ENCODE data around the gene FNDC3A. TPM values are rescaled to one million over a fixed set of nuclear protein-coding genes. Genes with fewer than 3 reads are reported as not detected.

The FNDC3A gene
- total RNA-seq, 3 donors from 2014 or later (not counting 1 experiment from before 2014, with no cell fraction given), result 38.3 to 46.0 (median 41.5) TPM

GRCh38 chr13:49256841-49257240, 281.1 kb downstream of the FNDC3A start:
- peak overlapping the region; percentile 82 to 91 for H3K27ac Mint-ChIP-seq
- peak overlapping the region; percentile 87 for H3K4me3 Mint-ChIP-seq
- H3K9me3 Mint-ChIP-seq, result no peaks in the 10 kb centered on the region
- no peak for TF ChIP-seq CTCF (IDR thresholded peaks at IDR 0.05)
- H3K4me3 ChIP-seq (ENCODE audit: low read length), result no peak overlapping the region
- no peak for DNase-seq
- 89% methylated on average over 2 of the region's 2 CpGs for whole genome bisulfite sequencing (ENCODE audit: insufficient coverage)
- no peaks in the 10 kb centered on the region for H3K27me3 ChIP-seq (ENCODE audit: control insufficient read depth, insufficient read depth, low read length)
- intact Hi-C loops (cut with micrococcal nuclease), result no loop called here
- H3K36me3 ChIP-seq (ENCODE audit: control insufficient read depth, insufficient read depth, low read length), result peaks cover 40% of the 10 kb centered on the region
- H3K27ac ChIP-seq (ENCODE audit: low read length), result no peak overlapping the region
- ATAC-seq, result no peak
- H3K4me1 ChIP-seq (ENCODE audit: control insufficient read depth, insufficient read depth, low read length), result peaks cover 4% of the 10 kb centered on the region
- H3K9me3 ChIP-seq (ENCODE audit: control insufficient read depth, insufficient read depth, low read length), result no peaks in the 10 kb centered on the region
- H3K36me3 Mint-ChIP-seq, result peaks cover 7% of the 10 kb centered on the region
- H3K4me1 Mint-ChIP-seq, result peaks cover 11 to 27% of the 10 kb centered on the region in 2 donors
- no peaks in the 10 kb centered on the region for H3K27me3 Mint-ChIP-seq (ENCODE audit: low read depth in 2 of 2)

GRCh38 chr13:49258089-49258796, 282.5 kb downstream of the FNDC3A start:
- Histone ChIP-seq H3K36me3 (ENCODE audit: control insufficient read depth, insufficient read depth, low read length) (peaks cover 40% of the 10 kb centered on the region), H3K4me1 (ENCODE audit: control insufficient read depth, insufficient read depth, low read length) (peaks cover 4% of the 10 kb centered on the region), H3K27ac (ENCODE audit: low read length) (peak overlapping the region; percentile 64), H3K9me3 (ENCODE audit: control insufficient read depth, insufficient read depth, low read length) (no peaks in the 10 kb centered on the region), H3K27me3 (ENCODE audit: control insufficient read depth, insufficient read depth, low read length) (no peaks in the 10 kb centered on the region), H3K4me3 (ENCODE audit: low read length) (peak overlapping the region; percentile 58)
- Mint-ChIP-seq H3K4me1 (peaks cover 9 to 24% of the 10 kb centered on the region in 2 donors), H3K27ac (peak overlapping the region; percentile 82 to 91), H3K9me3 (no peaks in the 10 kb centered on the region), H3K36me3 (peaks cover 7% of the 10 kb centered on the region), H3K4me3 (peak overlapping the region; percentile 87), H3K27me3 (ENCODE audit: low read depth in 2 of 2) (no peaks in the 10 kb centered on the region)
- TF ChIP-seq CTCF (IDR thresholded peaks at IDR 0.05), result no peak
- no CpG with 5 or more reads among the region's 3 CpGs for WGBS (ENCODE audit: insufficient coverage)
- peak; percentile 41 to 72 (median 67) for ATAC-seq
- intact Hi-C loops (cut with micrococcal nuclease), result loop anchor here (1.0 kb wide), 1 partner anchor 11 kb away; the partner anchor contains the start of gene CDADC1
- peak in 1 of 2 donors; percentile 52 for DNase-seq

Other genes starting within 250 kb of the FNDC3A start
- gene MLNR, start 244.4 kb downstream of the FNDC3A start, total RNA-seq, result not detected

Data from natural killer cell (primary cell).